Fibroblast of skin of right biceps (primary cell): ENCODE results near the gene DNAJA1.
"Not testable (repeated sequence)": the region's sequence is repeated elsewhere in the genome, so short reads cannot be mapped to it uniquely, and the experiment has no call there.

Experiments used
- DNase-seq: peaks from one replicate; pipeline ENCODE4 v3.0.0-alpha.2; 2013

The DNAJA1 gene

GRCh38 chr9:33024966-33025571 lies at the start of gene DNAJA1:
Gene DNAJA1, plus strand, starts transcription at chr9:33025273. Its CDS starts 1,212 bp downstream, at chr9:33026485.
- DNase-seq, result peak; percentile 95

GRCh38 chr9:32978051-32978450 lies 47.0 kb upstream of the DNAJA1 start:
- DNase-seq, result no peak

GRCh38 chr9:32986971-32987370 lies 38.1 kb upstream of the DNAJA1 start:
- DNase-seq, result no peak

GRCh38 chr9:32989660-32990059 lies 35.4 kb upstream of the DNAJA1 start:
- DNase-seq, result no peak

GRCh38 chr9:32991897-32992594 lies 33.0 kb upstream of the DNAJA1 start:
- no peak for DNase-seq

- DNase-seq, result no peak
Observed at GRCh38 chr9:32992595-32993238, 32.4 kb upstream of the DNAJA1 start.

- peak; percentile 15 for DNase-seq
Observed at GRCh38 chr9:33000682-33001055, 24.4 kb upstream of the DNAJA1 start.

GRCh38 chr9:33005335-33005734 lies 19.7 kb upstream of the DNAJA1 start:
- DNase-seq, result not testable (repeated sequence)

- DNase-seq, result no peak
Observed at GRCh38 chr9:33007755-33008154, 17.3 kb upstream of the DNAJA1 start.

GRCh38 chr9:33011831-33012230 lies 13.2 kb upstream of the DNAJA1 start:
- no peak for DNase-seq

GRCh38 chr9:33012328-33013069 lies 12.6 kb upstream of the DNAJA1 start:
- no peak for DNase-seq

GRCh38 chr9:33013962-33014664 lies 11.0 kb upstream of the DNAJA1 start:
- no peak for DNase-seq

GRCh38 chr9:33014665-33015014 lies 10.4 kb upstream of the DNAJA1 start:
- DNase-seq, result no peak

GRCh38 chr9:33017283-33018041 lies 7.6 kb upstream of the DNAJA1 start:
- no peak for DNase-seq

GRCh38 chr9:33019797-33020196 lies 5.3 kb upstream of the DNAJA1 start:
- DNase-seq, result no peak

GRCh38 chr9:33022303-33022702 lies 2.8 kb upstream of the DNAJA1 start:
- DNase-seq, result no peak

- DNase-seq, result no peak
Observed at GRCh38 chr9:33022755-33023154, 2.3 kb upstream of the DNAJA1 start.

- no peak for DNase-seq
Observed at GRCh38 chr9:33023661-33024060, 1.4 kb upstream of the DNAJA1 start.

GRCh38 chr9:33024126-33024965 lies 727 bp upstream of the DNAJA1 start:
- DNase-seq, result peak; percentile 22

- peak; percentile 36 for DNase-seq
Observed at GRCh38 chr9:33025572-33026342, 684 bp downstream of the DNAJA1 start.
